22Rv1 (cell line): ENCODE data around the gene FAF1.

Source experiments
- ZFX ChIP-seq: fragments of 450-650 bp; IDR thresholded peaks from 2 replicates; pipeline ENCODE4 v1.6.1; 2017; ENCODE audit warnings: antibody characterized with exemption, borderline replicate concordance
- TF ChIP-seq, protein P1 (sequence below): fragments of 450-650 bp; IDR thresholded peaks from 2 replicates; pipeline ENCODE4 v1.5.1; 2017; ENCODE audit warnings: mild to moderate bottlenecking

DNA sequence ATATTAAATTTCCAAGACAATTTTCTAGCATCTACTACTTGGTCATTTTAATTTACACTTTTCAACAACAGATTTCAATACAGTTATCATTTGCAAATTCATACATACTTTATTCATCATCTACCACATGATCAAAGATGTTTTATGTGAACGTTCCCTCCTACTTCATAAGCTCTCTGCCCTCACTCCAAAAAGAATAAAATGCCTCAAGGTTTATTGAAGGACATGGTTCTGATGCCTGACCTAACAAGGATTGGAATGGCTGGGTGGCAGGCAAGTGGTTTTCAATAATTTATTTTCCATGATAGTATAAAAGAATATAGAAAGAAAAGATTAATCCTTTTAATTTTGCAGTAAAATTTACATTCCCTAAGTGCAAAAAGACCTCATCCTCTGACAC lies 15.4 kb upstream of the FAF1 start:
- TF ChIP-seq, protein P1, sequence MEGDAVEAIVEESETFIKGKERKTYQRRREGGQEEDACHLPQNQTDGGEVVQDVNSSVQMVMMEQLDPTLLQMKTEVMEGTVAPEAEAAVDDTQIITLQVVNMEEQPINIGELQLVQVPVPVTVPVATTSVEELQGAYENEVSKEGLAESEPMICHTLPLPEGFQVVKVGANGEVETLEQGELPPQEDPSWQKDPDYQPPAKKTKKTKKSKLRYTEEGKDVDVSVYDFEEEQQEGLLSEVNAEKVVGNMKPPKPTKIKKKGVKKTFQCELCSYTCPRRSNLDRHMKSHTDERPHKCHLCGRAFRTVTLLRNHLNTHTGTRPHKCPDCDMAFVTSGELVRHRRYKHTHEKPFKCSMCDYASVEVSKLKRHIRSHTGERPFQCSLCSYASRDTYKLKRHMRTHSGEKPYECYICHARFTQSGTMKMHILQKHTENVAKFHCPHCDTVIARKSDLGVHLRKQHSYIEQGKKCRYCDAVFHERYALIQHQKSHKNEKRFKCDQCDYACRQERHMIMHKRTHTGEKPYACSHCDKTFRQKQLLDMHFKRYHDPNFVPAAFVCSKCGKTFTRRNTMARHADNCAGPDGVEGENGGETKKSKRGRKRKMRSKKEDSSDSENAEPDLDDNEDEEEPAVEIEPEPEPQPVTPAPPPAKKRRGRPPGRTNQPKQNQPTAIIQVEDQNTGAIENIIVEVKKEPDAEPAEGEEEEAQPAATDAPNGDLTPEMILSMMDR: no peak
- no peak for TF ChIP-seq ZFX
